T47D (cell line): ENCODE data around the gene NKX2-1.

Experiments used
- DNase-seq, 2 experiments: peaks; one replicate each; pipeline versions ENCODE4 v3.0.0 to v3.0.0-alpha.2; 2011 to 2012; ENCODE audit warnings: low read depth in 1 of 2, low spot score in 1 of 2
- JUND ChIP-seq: IDR thresholded peaks from 2 replicates; pipeline ENCODE4 v1.6.1; 2012; ENCODE audit warnings: low read depth
- in situ Hi-C: cut with HindIII; loops from 2 replicates; pipeline ENCODE4 v1.10.0; 2016; ENCODE audit warnings: low sequenced_read_pairs, low pct_unique_long_range_greater_than_20kb

NKX2-1 gene

GRCh38 chr14:36507847-36508417 lies 12.1 kb downstream of the NKX2-1 start:
- no peak for TF ChIP-seq JUND
- in situ Hi-C loops, result no loop called here
- DNase-seq, result no peak

GRCh38 chr14:36506732-36507614 lies 13.1 kb downstream of the NKX2-1 start:
- no peak for DNase-seq
- in situ Hi-C loops, result no loop called here
- TF ChIP-seq JUND, result no peak

DNA sequence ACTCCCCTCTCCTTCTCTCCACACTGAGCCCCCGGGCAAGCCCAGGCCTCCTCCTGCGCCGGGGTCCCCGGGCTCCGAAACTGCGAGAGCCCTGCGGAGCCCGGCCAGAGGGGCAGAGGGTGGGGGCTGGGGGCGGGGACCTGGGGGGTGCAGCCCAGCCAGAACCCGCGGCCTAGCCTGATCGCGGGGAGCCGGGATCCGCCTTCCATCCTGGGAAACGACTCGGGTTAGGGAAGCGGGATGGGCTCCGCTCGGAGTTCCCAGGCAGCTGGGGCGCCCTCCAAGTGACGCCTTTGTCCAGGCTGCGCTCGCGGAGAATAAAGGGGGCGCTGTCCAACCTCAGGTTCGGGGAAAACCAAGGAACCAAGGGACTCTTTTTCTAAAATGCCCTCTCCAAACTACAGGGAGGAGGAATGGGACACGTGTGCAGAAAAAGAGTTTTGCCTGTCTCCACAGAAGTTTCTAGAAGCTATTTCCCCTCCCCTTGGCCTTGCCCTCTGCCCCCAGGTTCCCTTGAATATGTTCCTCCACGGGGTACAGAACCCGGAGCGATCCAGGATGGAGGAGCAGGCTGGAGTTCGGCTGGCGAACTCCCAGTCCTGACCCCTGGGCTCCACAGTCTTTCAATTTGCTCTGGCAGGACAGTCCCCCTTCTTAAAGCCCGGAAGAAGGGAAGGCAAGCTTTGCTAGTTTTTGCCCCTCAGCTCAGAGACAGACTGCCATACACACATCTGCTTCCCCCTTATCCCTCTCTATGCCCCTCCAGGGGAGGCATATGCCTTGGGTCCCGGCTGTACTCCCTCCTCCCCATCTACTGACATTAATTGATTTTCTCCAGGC lies 13.9 kb downstream of the NKX2-1 start:
- in situ Hi-C loops, result no loop called here
- no peak for DNase-seq

GRCh38 chr14:36505181-36505815 lies 14.7 kb downstream of the NKX2-1 start:
- TF ChIP-seq JUND, result no peak
- no peak for DNase-seq
- in situ Hi-C loops, result no loop called here

More for the DNA sequence above, 13.9 kb downstream of the NKX2-1 start:
- no peak for TF ChIP-seq JUND

DNA sequence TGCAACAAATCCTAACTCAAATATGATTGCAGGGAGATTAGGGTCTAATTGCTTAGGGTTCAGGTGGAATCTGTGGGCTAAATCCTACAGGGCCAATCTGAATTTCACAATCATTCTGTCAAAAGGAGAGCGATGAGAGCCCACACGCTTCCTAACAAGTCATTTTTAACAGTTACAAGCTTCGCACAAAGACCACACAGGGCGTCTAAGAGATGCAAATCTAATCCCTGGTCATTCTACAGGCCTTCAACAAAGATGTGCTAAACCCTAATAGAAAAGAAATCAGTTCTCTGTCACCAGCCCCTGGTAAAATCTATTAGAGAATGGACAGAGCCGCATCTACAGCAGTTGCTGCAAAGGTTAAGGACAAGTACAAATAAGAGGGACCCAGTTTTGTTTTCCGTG lies 15.3 kb downstream of the NKX2-1 start:
- no peak for TF ChIP-seq JUND
- in situ Hi-C loops, result no loop called here
- no peak for DNase-seq

DNA sequence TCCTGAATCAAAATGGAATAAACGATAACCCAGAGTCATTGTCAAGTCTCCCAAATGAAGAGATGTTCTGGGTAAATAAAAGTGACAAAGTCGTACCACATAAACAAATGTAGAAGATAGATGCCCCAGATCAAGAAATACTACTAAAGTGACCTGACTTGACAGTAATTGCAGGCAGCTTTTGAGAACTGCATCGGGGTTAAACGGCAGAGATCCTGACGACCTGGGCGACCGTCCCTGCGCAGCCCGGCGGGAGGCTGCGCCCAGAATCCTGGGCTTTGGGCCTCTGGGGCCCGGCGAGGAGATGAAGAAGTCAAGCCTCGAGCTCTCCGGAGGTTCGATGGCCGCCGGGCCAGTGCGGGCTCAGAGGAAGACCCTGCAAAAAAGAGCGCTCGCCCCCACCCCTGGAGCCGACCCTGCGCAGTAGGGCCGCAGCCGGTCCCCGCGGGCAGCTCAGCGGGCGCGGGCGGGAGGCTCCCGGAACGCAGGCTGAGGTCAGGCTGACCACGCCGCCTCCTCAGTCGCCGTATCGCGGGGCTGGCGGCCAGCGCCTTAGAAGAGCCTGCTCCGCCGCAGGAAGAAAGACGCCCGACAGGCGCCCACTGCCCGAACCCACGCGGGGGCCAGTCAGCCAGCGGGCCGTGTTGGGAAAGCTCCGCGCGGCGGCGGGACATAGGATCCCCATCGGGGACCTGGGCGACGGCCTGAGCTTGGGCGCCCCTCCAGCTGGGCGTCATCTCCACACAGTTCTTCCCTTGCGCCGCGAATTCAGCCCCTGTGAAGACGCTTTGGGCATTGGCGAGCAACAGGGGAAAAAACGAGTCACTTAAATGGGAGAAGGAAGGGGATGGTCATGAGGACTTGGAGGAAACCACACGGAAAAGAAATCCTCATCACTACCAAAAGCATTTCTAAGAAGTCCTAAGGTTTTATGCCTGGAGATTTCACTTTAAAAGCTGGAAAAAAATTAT lies 16.0 kb downstream of the NKX2-1 start:
- in situ Hi-C loops, result no loop called here
- no peak for TF ChIP-seq JUND
- no peak for DNase-seq

- no peak for TF ChIP-seq JUND
- in situ Hi-C loops, result no loop called here
- no peak for DNase-seq
Measured at GRCh38 chr14:36502558-36503508, 17.2 kb downstream of the NKX2-1 start.

DNA sequence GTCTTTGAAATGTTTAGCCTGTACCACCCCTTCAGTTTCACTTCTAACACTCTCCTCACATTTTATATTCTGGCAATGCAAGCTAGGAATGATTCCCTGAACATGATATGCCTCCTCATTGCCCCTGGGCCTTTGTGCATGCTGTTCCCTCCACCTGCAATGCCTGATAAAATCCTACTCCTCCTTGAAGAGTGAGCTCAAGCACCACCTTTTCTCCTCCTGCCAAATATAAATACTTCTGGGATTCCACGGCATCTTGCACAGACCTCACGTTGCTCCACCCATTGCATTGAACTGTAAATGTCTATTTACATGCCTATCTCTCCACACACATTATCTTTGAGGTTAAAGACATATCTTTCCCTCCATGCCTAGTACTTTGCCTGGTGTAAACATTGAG lies 21.1 kb downstream of the NKX2-1 start:
- TF ChIP-seq JUND, result no peak
- no peak for DNase-seq
- in situ Hi-C loops, result no loop called here

DNA sequence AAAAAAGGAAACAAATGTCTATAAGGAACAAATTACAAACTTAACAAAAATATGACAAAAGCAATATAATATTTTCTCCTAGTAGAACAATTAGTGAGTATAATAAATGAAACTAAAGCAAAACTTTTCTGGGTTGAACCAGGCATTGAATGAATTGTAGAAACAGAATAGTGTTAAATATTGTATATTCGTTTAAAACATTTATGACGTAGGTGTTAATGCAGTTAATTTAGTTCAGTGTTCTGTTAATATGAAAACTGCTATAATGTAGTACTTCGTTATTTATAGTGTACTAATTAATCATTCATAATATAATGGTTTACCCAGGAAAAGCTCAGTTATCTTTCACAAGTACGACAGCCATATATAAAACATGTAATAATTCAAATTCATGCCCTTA lies 23.7 kb downstream of the NKX2-1 start:
- in situ Hi-C loops, result no loop called here
- DNase-seq, result no peak
- no peak for TF ChIP-seq JUND

GRCh38 chr14:36495666-36496065 lies 24.4 kb downstream of the NKX2-1 start:
- no peak for DNase-seq
- TF ChIP-seq JUND, result no peak
- in situ Hi-C loops, result no loop called here
